GM13976 (cell line): Measurements from ENCODE around the gene PLPPR3.
"Not testable (repeated sequence)": the region's sequence is repeated elsewhere in the genome, so short reads cannot be mapped to it uniquely, and the experiment has no call there.

Experiments
- DNase-seq: peaks from one replicate; pipeline ENCODE4 v3.0.0; 2012; ENCODE audit warnings: low spot score
- in situ Hi-C: fragments of 300-500 bp; cut with MboI; formaldehyde crosslinking; loops from one replicate; pipeline ENCODE4 v1.12.0; 2022; ENCODE audit warnings: low sequenced_read_pairs, mixed read lengths, inconsistent platforms; ENCODE audit not compliant: unreplicated experiment
- TF ChIP-seq, protein P1 (sequence below): IDR thresholded peaks from 2 replicates; pipeline ENCODE4 v1.5.1; 2012; ENCODE audit warnings: borderline replicate concordance, mild to moderate bottlenecking; ENCODE audit not compliant: insufficient read depth; ENCODE audit errors: extremely low read depth, missing control alignments, control extremely low read depth

PLPPR3 gene

GRCh38 chr19:825897-826644 is 4.3 kb upstream of the PLPPR3 start:
- TF ChIP-seq, protein P1, sequence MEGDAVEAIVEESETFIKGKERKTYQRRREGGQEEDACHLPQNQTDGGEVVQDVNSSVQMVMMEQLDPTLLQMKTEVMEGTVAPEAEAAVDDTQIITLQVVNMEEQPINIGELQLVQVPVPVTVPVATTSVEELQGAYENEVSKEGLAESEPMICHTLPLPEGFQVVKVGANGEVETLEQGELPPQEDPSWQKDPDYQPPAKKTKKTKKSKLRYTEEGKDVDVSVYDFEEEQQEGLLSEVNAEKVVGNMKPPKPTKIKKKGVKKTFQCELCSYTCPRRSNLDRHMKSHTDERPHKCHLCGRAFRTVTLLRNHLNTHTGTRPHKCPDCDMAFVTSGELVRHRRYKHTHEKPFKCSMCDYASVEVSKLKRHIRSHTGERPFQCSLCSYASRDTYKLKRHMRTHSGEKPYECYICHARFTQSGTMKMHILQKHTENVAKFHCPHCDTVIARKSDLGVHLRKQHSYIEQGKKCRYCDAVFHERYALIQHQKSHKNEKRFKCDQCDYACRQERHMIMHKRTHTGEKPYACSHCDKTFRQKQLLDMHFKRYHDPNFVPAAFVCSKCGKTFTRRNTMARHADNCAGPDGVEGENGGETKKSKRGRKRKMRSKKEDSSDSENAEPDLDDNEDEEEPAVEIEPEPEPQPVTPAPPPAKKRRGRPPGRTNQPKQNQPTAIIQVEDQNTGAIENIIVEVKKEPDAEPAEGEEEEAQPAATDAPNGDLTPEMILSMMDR: no peak
- in situ Hi-C loops: no loop called here
- DNase-seq: no peak

DNA sequence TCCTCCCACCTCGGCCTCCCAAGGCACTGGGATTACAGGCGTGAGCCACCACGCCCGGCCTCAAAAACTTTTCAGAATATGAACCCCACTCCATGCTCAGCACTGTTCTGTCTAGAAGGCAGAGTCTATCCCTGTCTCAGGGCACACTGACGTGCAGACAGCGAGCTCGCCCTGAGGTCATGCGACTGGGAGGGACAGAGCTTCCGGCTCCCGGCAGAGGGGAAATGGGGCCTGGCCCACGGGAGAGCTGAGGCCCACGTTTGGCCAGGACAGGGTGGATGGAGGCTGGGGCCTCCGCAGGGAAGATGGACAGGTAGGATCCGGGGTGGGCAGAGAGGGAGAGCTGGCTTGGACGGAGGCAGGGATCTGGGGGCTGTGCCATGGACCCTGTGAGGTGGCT is 3.1 kb upstream of the PLPPR3 start:
- in situ Hi-C loops: no loop called here
- TF ChIP-seq, protein P1: no peak

GRCh38 chr19:823565-824121 is 1.9 kb upstream of the PLPPR3 start:
- DNase-seq: no peak
- in situ Hi-C loops: no loop called here
- TF ChIP-seq, protein P1: no peak

More for the DNA sequence above, 3.1 kb upstream of the PLPPR3 start:
- DNase-seq: no peak

- in situ Hi-C loops: no loop called here
- TF ChIP-seq, protein P1: no peak
- DNase-seq: no peak
These were observed 427 bp downstream of the PLPPR3 start for GRCh38 chr19:821231-821824.

- DNase-seq, in situ Hi-C loops: not testable (repeated sequence)
These were observed 1.5 kb downstream of the PLPPR3 start for GRCh38 chr19:820212-820611.

GRCh38 chr19:816500-816857 is 5.3 kb downstream of the PLPPR3 start:
- TF ChIP-seq, protein P1: no peak
- in situ Hi-C loops: no loop called here
- no peak for DNase-seq
